DMS 273 (cell line): ENCODE results near the gene SPOPL.

ENCODE experiments used
- DNase-seq: peaks from one replicate; lab custom pipeline; 2025; ENCODE audit not compliant: unreplicated experiment; lab: John Stamatoyannopoulos, UW

Gene SPOPL

DNA sequence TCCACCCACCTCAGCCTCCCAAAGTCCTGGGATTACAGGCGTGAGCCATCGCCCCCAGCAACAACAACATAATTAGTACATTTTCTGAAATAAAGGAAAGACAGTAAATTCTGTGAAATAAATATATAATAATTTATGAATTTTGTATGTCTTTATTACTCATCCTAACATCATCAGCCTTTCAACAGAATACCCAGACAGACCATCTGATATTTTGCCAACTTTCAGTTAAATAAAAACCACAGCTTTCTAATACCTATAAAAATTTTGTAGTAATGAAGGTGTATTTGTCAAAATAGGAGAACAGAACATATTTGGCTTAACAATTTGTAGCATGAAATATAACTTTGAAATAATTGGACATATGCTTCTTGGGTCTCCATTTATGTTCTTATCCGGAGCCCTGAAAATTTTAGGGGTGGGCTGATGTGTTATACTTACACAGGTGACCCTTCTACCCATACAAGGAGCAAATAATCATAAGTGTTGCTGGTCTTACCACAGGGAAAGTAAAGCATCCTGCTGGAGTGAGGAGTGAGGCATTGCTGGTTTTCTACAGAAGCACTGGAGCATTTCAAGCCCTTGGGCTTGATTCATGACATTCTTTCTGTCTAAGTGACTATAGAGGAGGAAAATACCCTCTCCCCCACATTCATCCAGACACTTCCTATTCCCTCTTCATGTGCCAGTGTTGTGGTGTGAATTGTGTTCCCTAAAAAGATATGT lies 99.3 kb downstream of the SPOPL start:
- DNase-seq, result no peak

DNA sequence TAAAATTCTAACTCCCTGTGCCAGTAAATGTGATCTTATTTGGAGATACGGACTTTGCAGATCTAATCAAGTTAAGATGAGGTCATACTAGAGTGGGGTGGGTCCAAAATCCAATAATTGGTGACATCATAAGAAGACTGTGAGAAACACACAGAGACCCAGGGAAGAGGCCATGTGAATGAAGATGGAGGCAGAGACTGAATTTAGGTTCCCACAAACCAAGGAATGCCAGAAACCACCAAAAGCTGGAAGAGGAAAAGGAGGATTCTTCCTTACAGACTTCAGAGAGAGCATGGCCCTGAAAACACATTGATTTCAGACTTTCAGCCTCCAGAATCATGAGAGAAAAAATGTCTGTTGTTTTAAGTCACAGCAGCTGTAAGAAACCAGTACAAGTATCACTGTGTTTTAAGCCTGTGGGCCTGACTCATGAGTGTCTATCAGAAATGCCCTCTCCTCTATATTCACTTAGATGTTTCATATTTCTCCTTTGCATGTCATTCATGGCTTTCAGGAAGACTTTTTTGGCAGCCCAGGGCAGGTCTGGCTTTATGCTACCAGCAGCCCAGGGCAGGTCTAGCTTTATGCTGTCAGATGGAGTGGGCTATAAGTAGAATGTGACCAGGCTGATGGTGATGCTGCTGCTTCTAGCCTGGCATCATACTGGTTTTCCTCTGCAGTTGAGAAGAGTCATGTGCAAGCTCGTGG lies 100.0 kb downstream of the SPOPL start:
- no peak for DNase-seq

DNA sequence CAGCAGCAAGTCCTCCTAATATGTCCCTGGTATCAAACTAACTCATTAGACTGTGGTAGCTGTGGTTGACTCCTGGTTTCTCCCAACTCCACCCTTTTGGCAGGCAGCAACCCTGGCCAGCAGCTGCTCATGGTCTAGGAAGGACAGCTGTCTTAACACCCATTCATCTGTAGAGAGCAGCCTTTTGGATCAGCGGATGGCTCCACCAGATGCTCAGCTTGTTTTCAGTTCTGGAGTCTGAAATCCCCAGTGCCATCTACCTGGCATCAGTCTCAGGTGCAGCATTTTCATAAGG lies 100.5 kb downstream of the SPOPL start:
- DNase-seq, result peak; percentile 92

DNA sequence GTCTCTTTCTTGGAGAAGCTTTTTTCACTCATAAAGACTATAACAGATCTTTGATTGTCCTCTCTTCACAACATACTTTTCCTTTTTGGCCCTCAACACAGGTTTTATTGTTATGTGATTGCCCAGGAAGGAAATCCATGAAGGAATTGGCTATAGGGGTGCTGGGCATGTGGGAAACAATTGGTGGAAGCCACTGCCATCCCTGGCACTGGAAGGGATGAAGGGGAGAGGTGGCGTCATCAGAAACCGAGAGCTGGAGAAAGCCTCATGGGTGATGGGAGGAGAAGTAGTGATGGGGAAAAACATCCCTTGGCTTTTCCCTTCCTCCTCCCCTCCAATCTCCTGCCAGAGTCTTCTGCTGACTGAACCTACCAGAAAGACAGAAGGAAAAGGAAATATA lies 106.2 kb downstream of the SPOPL start:
- DNase-seq, result no peak

DNA sequence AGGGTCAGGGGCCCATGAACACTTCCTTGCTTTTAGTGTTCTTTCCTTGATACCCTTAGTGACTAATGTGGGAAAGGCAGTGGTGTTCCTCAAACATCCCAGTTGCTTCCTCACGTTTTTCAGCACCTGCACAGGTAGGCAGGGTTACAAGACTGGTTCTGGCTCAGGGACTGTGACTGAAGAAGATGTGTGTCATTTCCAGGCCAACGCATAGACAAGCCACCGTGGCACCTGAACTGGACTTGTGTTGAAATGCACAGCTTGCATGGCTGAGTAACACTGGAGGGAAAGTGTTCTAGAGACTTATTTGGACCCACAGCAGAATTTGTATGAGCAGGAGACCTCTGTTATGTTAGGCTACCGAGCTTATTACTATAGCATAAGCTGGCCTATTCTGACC lies 107.9 kb downstream of the SPOPL start:
- no peak for DNase-seq

DNA sequence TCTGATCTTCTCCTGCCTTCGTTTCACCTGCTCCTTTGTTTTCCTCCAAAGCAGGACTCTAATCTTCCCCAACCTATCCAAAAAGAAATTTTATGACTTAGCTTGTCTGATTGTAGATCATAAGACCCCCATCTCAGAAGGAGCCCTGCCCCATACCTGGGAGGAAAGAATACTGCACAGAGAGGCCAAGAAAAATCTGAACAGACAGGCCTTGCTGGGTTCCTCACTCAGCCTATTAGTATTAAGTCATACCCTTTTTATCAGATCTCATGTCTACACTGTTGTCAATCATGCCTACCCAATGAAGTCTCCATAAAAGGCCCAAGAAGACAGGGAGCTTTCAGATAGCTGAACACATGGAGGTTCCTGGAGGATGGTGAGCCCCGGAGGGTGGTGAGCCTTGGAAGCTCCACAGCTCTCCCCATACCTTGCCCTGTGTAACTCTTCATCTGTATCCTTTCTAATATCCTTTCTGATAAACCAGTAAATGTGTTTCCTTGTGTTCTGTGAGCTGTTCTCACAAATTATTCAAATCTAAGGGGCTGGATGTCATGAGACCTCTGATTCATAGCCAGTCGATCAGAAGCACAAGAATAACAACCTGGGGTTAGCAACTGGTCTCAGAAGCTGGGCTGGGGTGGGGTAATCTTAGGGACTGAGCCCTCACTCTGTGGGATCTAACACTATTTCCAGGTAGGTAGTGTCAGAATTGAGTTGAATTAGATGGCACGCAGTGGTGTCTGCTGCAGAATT lies 108.8 kb downstream of the SPOPL start:
- no peak for DNase-seq

DNA sequence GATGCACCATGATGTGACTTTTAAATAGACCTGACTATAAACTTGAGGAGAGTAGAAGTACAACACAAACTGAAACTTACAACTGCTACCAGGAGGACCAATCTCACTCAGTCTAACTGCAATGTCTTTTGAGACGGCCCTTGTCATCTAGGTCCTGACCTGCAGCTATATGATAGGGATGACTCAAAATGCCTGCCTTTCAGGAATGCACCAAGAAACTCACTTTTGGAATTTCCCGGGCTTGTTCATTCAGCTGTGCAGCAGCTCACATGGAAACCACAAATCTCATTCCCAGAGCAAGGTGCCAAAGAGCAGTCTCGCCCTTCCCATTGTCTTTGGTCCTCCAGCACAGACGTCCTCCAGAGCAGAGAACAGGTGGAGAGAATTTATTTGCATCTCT lies 113.7 kb downstream of the SPOPL start:
- no peak for DNase-seq

DNA sequence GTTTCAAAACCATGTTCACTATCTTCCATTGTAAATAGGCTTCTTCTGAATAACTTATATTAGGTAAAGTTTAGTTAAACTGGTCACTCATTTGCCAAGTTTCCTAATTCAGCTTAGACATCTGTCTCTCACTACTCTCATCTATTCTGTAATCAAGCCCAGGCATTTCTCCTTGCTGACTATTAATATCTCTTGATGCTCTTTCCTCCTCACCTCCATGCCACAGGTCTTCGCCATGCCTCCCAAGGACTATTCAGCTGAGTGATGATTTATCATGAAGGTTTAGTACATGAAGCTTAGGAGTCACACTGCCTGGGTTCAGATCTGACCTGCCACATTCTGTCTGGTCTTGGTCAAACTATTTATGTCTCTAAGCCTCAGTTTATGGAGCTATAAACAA lies 115.5 kb downstream of the SPOPL start:
- no peak for DNase-seq

DNA sequence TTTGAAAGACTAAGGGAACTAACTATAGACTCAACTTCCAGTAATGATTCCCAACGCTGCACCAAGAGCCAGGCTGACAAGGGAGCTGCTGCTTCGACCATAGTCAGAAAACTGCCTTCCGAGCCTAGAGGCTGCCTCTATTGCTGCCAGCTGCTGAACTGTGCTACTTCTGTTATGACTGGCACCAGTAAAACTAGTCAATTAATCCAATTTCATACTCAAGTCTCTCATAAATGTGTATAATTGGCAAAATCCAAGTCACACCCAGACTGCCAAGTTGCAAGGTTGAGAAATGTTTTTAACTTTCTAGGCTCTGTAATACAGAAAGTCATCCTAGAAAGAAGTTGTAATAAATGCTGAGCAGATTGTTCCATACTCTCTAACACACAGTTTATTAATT lies 117.4 kb downstream of the SPOPL start:
- DNase-seq, result no peak

DNA sequence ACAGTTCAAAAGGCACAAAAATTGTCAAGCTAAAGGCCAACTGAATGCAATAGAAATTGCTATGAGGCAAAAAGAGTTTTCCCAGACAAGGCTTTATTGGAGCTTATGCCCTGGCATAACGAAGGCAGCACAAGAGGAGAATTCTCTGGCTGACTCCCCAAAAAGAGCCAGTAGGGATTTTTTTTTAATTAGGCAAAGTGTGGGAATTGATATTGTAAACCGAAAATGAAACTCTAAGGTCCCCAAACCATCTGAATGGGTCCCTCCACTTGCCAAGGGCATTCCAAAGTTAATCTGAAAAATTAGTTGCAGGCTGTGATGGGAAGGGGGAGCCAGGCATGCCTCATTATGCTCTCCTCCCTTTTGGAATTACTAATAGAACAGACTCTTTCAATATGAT lies 118.9 kb downstream of the SPOPL start:
- DNase-seq, result no peak

DNA sequence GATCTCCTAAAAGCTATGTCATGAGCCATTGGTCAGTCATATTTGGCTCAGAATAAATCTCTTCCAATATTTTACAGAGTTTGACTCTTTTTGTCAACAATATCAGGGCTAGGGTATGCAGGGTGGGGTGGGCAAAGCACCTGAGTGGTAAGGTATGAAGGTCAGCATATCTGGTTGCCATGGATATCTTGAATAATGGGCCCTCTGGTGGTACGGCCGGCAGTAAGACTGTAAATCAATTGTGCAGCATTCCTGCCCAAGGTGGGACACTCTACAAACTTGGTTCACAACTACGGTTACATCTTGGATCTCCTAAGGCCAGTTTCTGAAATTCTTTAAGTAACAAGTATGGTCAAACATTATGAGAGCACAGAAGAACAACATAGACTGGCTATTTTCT lies 119.6 kb downstream of the SPOPL start:
- no peak for DNase-seq

DNA sequence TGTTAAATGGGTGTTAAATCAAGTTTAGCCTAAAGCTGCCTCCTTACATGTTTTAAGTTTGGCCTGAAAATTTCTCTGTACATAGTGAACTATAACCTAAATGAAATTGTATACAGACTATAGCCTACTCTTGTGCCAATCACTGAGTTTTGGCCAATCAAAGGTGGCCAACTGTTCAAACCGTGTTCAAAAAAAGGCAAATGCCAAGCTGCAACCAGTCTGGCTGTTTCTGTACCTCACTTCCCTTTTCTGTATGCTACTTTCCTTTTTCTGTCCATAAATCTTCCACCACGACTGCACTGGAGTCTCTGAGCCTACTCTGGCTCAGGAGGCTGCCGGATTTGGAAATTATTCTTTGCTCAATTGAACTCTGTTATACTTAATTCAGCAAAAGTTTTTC lies 121.0 kb downstream of the SPOPL start:
- no peak for DNase-seq
